ENCODE results near the gene ZBED2.
"Not testable (repeated sequence)": the region's sequence is repeated elsewhere in the genome, so short reads cannot be mapped to it uniquely, and the experiment has no call there.

Gene ZBED2

DNA sequence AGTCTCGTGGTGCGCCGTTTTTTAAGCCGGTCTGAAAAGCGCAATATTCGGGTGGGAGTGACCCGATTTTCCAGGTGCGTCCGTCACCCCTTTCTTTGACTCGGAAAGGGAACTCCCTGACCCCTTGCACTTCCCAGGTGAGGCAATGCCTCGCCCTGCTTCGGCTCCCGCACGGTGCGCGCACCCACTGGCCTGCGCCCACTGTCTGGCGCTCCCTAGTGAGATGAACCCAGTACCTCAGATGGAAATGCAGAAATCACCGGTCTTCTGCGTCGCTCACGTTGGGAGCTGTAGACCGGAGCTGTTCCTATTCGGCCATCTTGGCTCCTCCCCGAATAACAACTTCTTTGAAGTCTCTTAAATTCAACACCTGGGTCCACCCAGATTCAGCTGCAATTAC is 33.2 kb downstream of the ZBED2 start:
- not testable (repeated sequence) for H3K36me3 ChIP-seq (ENCODE audit: control insufficient read depth in 2 of 2, insufficient read depth in 2 of 2, low read length in 2 of 2); H3K4me1 ChIP-seq (ENCODE audit: control insufficient read depth in 2 of 2, insufficient read depth in 2 of 2, low read length in 2 of 2); H3K27ac ChIP-seq (ENCODE audit: low read depth in 2 of 2, low read length in 2 of 2); H3K4me3 ChIP-seq (ENCODE audit: low read length in 2 of 2); H3K27me3 ChIP-seq (ENCODE audit: control insufficient read depth in 2 of 2, insufficient read depth in 2 of 2, low read length in 2 of 2); H3K9me3 ChIP-seq (ENCODE audit: control insufficient read depth in 2 of 2, low read length in 2 of 2); H3K9ac ChIP-seq (ENCODE audit: low read depth in 1 of 2, low read length in 2 of 2)

DNA sequence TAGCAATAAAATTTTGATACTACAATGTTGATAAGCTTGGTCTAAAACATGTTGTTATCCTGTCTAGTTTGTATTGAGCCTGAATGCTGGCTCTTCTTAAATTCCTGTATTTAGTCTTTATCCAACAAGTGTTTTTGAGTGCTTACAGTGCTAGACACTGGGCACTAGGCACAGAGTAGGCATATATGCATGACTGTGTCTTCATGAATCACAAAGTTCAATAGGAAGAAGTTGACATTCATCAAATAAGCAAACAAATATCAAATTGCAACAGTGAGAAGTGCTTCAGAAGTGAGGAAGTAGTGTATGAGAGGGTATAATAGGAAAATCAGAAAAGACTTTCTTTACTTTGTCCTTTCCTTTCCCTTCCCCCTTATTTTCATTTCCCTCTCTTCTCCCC is 46.4 kb downstream of the ZBED2 start:
- H3K4me3 ChIP-seq (ENCODE audit: low read length in 2 of 2), result no peak overlapping the region
- H3K4me1 ChIP-seq (ENCODE audit: control insufficient read depth in 2 of 2, insufficient read depth in 2 of 2, low read length in 2 of 2), result no peaks in the 10 kb centered on the region
- no peak overlapping the region for H3K9ac ChIP-seq (ENCODE audit: low read depth in 1 of 2, low read length in 2 of 2)
- H3K9me3 ChIP-seq (ENCODE audit: control insufficient read depth in 2 of 2, low read length in 2 of 2), result no peaks in the 10 kb centered on the region
- H3K27me3 ChIP-seq (ENCODE audit: control insufficient read depth in 2 of 2, insufficient read depth in 2 of 2, low read length in 2 of 2), result no peaks in the 10 kb centered on the region
- H3K27ac ChIP-seq (ENCODE audit: low read depth in 2 of 2, low read length in 2 of 2), result peak overlapping the region in 1 of 2 donors; percentile 0
- H3K36me3 ChIP-seq (ENCODE audit: control insufficient read depth in 2 of 2, insufficient read depth in 2 of 2, low read length in 2 of 2), result no peaks in the 10 kb centered on the region

DNA sequence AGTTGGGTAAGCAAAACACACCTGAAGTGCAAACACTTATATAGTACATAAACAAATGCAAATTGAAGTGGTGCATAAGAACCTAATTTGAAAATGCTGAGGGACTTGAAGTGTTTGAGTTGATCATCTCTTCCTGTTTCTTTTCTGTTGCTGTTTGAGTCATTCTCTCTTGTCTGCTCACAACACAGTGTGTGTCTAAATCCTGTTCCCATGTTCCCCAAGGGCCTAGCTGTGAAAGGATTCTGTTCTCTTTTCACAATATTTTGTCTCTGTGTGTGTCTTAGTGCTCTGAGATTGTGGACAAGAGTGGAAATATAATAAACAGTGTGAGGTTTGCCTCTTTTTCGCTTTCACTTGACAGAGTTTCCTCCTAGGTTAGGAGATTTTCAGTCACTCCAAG is 47.1 kb downstream of the ZBED2 start:
- H3K4me1 ChIP-seq (ENCODE audit: control insufficient read depth in 2 of 2, insufficient read depth in 2 of 2, low read length in 2 of 2), result no peaks in the 10 kb centered on the region
- H3K27me3 ChIP-seq (ENCODE audit: control insufficient read depth in 2 of 2, insufficient read depth in 2 of 2, low read length in 2 of 2), result no peaks in the 10 kb centered on the region
- H3K4me3 ChIP-seq (ENCODE audit: low read length in 2 of 2), result peak overlapping the region in 1 of 2 donors; percentile 5
- no peaks in the 10 kb centered on the region for H3K36me3 ChIP-seq (ENCODE audit: control insufficient read depth in 2 of 2, insufficient read depth in 2 of 2, low read length in 2 of 2)
- no peaks in the 10 kb centered on the region for H3K9me3 ChIP-seq (ENCODE audit: control insufficient read depth in 2 of 2, low read length in 2 of 2)
- H3K9ac ChIP-seq (ENCODE audit: low read depth in 1 of 2, low read length in 2 of 2), result no peak overlapping the region
- H3K27ac ChIP-seq (ENCODE audit: low read depth in 2 of 2, low read length in 2 of 2), result no peak overlapping the region

DNA sequence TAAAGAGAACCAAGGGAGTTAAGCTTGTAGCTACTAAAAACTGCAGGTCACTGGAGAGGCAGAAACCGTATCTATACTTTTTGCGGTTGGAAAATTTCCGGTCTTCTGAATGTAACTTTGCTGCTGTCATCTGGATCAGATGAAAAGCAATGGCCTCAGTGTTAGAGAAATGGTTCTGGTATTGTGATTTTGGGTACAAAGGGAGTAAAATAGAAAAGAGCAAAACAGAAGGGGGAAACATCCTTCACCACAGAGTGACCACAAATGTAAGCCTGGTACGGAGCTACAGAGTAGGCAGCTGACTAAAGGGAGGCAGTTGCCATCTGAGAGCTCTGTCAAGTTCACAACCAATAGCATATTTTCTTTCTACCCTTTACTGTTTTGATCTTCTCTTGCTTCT is 47.5 kb downstream of the ZBED2 start:
- Histone ChIP-seq H3K4me3 (ENCODE audit: low read length in 2 of 2) (peak overlapping the region in 1 of 2 donors; percentile 5), H3K27ac (ENCODE audit: low read depth in 2 of 2, low read length in 2 of 2) (peak overlapping the region in 1 of 2 donors; percentile 17), H3K9me3 (ENCODE audit: control insufficient read depth in 2 of 2, low read length in 2 of 2) (no peaks in the 10 kb centered on the region), H3K4me1 (ENCODE audit: control insufficient read depth in 2 of 2, insufficient read depth in 2 of 2, low read length in 2 of 2) (no peaks in the 10 kb centered on the region), H3K9ac (ENCODE audit: low read depth in 1 of 2, low read length in 2 of 2) (no peak overlapping the region), H3K27me3 (ENCODE audit: control insufficient read depth in 2 of 2, insufficient read depth in 2 of 2, low read length in 2 of 2) (no peaks in the 10 kb centered on the region), H3K36me3 (ENCODE audit: control insufficient read depth in 2 of 2, insufficient read depth in 2 of 2, low read length in 2 of 2) (no peaks in the 10 kb centered on the region)

DNA sequence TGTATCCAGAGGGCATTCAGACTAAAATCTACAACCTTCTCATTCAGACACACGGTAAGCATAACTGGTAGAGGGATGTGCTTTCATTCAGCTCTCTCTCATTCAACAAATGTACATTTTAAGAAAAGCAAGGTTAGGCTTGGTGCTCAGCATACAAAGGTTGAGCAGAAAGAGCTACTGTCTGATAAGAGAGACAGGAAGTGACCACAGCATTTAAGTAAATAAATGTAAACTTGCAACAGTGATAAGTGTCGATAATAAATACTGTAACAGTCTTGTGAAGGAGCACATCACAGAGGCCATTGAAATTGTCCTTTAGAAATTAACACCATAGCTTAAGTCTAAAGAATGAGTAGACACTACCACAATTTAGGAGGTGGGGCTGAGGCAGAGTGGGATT is 49.8 kb downstream of the ZBED2 start:
- Histone ChIP-seq H3K27me3 (ENCODE audit: control insufficient read depth in 2 of 2, insufficient read depth in 2 of 2, low read length in 2 of 2) (no peaks in the 10 kb centered on the region), H3K9ac (ENCODE audit: low read depth in 1 of 2, low read length in 2 of 2) (no peak overlapping the region), H3K36me3 (ENCODE audit: control insufficient read depth in 2 of 2, insufficient read depth in 2 of 2, low read length in 2 of 2) (no peaks in the 10 kb centered on the region), H3K27ac (ENCODE audit: low read depth in 2 of 2, low read length in 2 of 2) (no peak overlapping the region), H3K4me1 (ENCODE audit: control insufficient read depth in 2 of 2, insufficient read depth in 2 of 2, low read length in 2 of 2) (no peaks in the 10 kb centered on the region), H3K4me3 (ENCODE audit: low read length in 2 of 2) (no peak overlapping the region), H3K9me3 (ENCODE audit: control insufficient read depth in 2 of 2, low read length in 2 of 2) (no peaks in the 10 kb centered on the region)
